Measurements from ENCODE around the gene LARGE1.

LARGE1 gene

GRCh38 chr22:33584152-33584551 is 336.1 kb downstream of the LARGE1 start:
- Histone ChIP-seq H3K27ac (ENCODE audit: insufficient read depth in 1 of 2, low read depth in 1 of 2, low read length in 2 of 2, poor library complexity in 1 of 2, severe bottlenecking in 2 of 2) (no peak overlapping the region), H3K9me3 (ENCODE audit: control extremely low read depth in 1 of 5, control insufficient read depth in 4 of 5, insufficient read depth in 2 of 5, low read depth in 1 of 5, low read length in 4 of 5) (no peaks in the 10 kb centered on the region), H3K36me3 (ENCODE audit: control insufficient read depth in 4 of 4, insufficient read depth in 4 of 4, low read length in 3 of 4) (no peaks in the 10 kb centered on the region), H3K4me3 (ENCODE audit: control insufficient read depth in 1 of 7, extremely low read depth in 1 of 7, insufficient read depth in 4 of 7, low read depth in 2 of 7, low read length in 6 of 7) (no peak overlapping the region), H3K27me3 (replicated peaks in 2 of 5; ENCODE audit: control insufficient read depth in 4 of 5, insufficient read depth in 5 of 5, low read length in 4 of 5) (peaks cover 0 to 4% (median 0%) of the 10 kb centered on the region in 5 experiments), H3K4me1 (ENCODE audit: control extremely low read depth in 1 of 4, control insufficient read depth in 4 of 4, insufficient read depth in 4 of 4, low read length in 3 of 4) (no peaks in the 10 kb centered on the region)
- no peak for DNase-seq
- ChIA-PET CTCF (interaction anchor here (1.0 to 4.7 kb wide), 2 partner anchors 23 to 64 kb away, joined by 3 to 24 read pairs; no protein-coding TSS in a partner anchor), POLR2A (no interaction called here)
- 40% methylated on average over 3 of the region's 5 CpGs for WGBS (ENCODE audit: insufficient coverage)

GRCh38 chr22:33582822-33583400 is 337.4 kb downstream of the LARGE1 start:
- 83% methylated on average over 1 of the region's 1 CpG for WGBS (ENCODE audit: insufficient coverage)
- CTCF ChIA-PET: interaction anchor here (1.4 to 4.7 kb wide), 2 partner anchors 63 to 281 kb away, joined by 3 to 24 read pairs; no protein-coding TSS in a partner anchor
- POLR2A ChIA-PET: no interaction called here

GRCh38 chr22:33580310-33580709 is 340.0 kb downstream of the LARGE1 start:
- ChIA-PET CTCF (interaction anchor here (0.6 to 3.9 kb wide), 7 partner anchors 27 to 298 kb away, joined by 3 to 47 read pairs (median 3); no protein-coding TSS in a partner anchor), POLR2A (no interaction called here)
- Histone ChIP-seq H3K27ac (ENCODE audit: insufficient read depth in 1 of 2, low read depth in 1 of 2, low read length in 2 of 2, poor library complexity in 1 of 2, severe bottlenecking in 2 of 2) (no peak overlapping the region), H3K9me3 (ENCODE audit: control extremely low read depth in 1 of 5, control insufficient read depth in 4 of 5, insufficient read depth in 2 of 5, low read depth in 1 of 5, low read length in 4 of 5) (no peaks in the 10 kb centered on the region), H3K4me3 (ENCODE audit: control insufficient read depth in 1 of 7, extremely low read depth in 1 of 7, insufficient read depth in 4 of 7, low read depth in 2 of 7, low read length in 6 of 7) (no peak overlapping the region), H3K36me3 (ENCODE audit: control insufficient read depth in 4 of 4, insufficient read depth in 4 of 4, low read length in 3 of 4) (no peaks in the 10 kb centered on the region), H3K27me3 (replicated peaks in 2 of 5; ENCODE audit: control insufficient read depth in 4 of 5, insufficient read depth in 5 of 5, low read length in 4 of 5) (peaks cover 0 to 4% (median 0%) of the 10 kb centered on the region in 5 experiments), H3K4me1 (ENCODE audit: control extremely low read depth in 1 of 4, control insufficient read depth in 4 of 4, insufficient read depth in 4 of 4, low read length in 3 of 4) (no peaks in the 10 kb centered on the region)
- no peak for DNase-seq
- WGBS (ENCODE audit: insufficient coverage): 13% methylated on average over 1 of the region's 7 CpGs

More at GRCh38 chr22:33582822-33583400, 337.4 kb downstream of the LARGE1 start:
- no peaks in the 10 kb centered on the region for H3K4me1 ChIP-seq (ENCODE audit: control extremely low read depth in 1 of 4, control insufficient read depth in 4 of 4, insufficient read depth in 4 of 4, low read length in 3 of 4)
- no peak overlapping the region for H3K4me3 ChIP-seq (ENCODE audit: control insufficient read depth in 1 of 7, extremely low read depth in 1 of 7, insufficient read depth in 4 of 7, low read depth in 2 of 7, low read length in 6 of 7)
- no peak for DNase-seq
- no peaks in the 10 kb centered on the region for H3K9me3 ChIP-seq (ENCODE audit: control extremely low read depth in 1 of 5, control insufficient read depth in 4 of 5, insufficient read depth in 2 of 5, low read depth in 1 of 5, low read length in 4 of 5)
- H3K27me3 ChIP-seq (replicated peaks in 2 of 5; ENCODE audit: control insufficient read depth in 4 of 5, insufficient read depth in 5 of 5, low read length in 4 of 5): peaks cover 0 to 4% (median 0%) of the 10 kb centered on the region in 5 experiments
- no peak overlapping the region for H3K27ac ChIP-seq (ENCODE audit: insufficient read depth in 1 of 2, low read depth in 1 of 2, low read length in 2 of 2, poor library complexity in 1 of 2, severe bottlenecking in 2 of 2)
- H3K36me3 ChIP-seq (ENCODE audit: control insufficient read depth in 4 of 4, insufficient read depth in 4 of 4, low read length in 3 of 4): no peaks in the 10 kb centered on the region

- no peaks in the 10 kb centered on the region for H3K36me3 ChIP-seq (ENCODE audit: control insufficient read depth in 4 of 4, insufficient read depth in 4 of 4, low read length in 3 of 4)
- no peaks in the 10 kb centered on the region for H3K4me1 ChIP-seq (ENCODE audit: control extremely low read depth in 1 of 4, control insufficient read depth in 4 of 4, insufficient read depth in 4 of 4, low read length in 3 of 4)
- ChIA-PET CTCF (interaction anchor here (0.6 to 3.9 kb wide), 11 partner anchors 10 to 297 kb away, joined by 3 to 47 read pairs (median 3); no protein-coding TSS in a partner anchor), POLR2A (no interaction called here)
- no peak overlapping the region for H3K4me3 ChIP-seq (ENCODE audit: control insufficient read depth in 1 of 7, extremely low read depth in 1 of 7, insufficient read depth in 4 of 7, low read depth in 2 of 7, low read length in 6 of 7)
- WGBS (ENCODE audit: insufficient coverage): 84% methylated on average over 7 of the region's 8 CpGs
- no peaks in the 10 kb centered on the region for H3K9me3 ChIP-seq (ENCODE audit: control extremely low read depth in 1 of 5, control insufficient read depth in 4 of 5, insufficient read depth in 2 of 5, low read depth in 1 of 5, low read length in 4 of 5)
- H3K27ac ChIP-seq (ENCODE audit: insufficient read depth in 1 of 2, low read depth in 1 of 2, low read length in 2 of 2, poor library complexity in 1 of 2, severe bottlenecking in 2 of 2): no peak overlapping the region
- H3K27me3 ChIP-seq (replicated peaks in 2 of 5; ENCODE audit: control insufficient read depth in 4 of 5, insufficient read depth in 5 of 5, low read length in 4 of 5): peaks cover 0 to 2% (median 0%) of the 10 kb centered on the region in 5 experiments
- peak; percentile 42 to 70 (median 55) for DNase-seq
Measured at GRCh38 chr22:33579448-33580093, 340.7 kb downstream of the LARGE1 start.

- H3K27ac ChIP-seq (ENCODE audit: insufficient read depth in 1 of 2, low read depth in 1 of 2, low read length in 2 of 2, poor library complexity in 1 of 2, severe bottlenecking in 2 of 2): no peak overlapping the region
- POLR2A ChIA-PET: no interaction called here
- H3K36me3 ChIP-seq (ENCODE audit: control insufficient read depth in 4 of 4, insufficient read depth in 4 of 4, low read length in 3 of 4): no peaks in the 10 kb centered on the region
- 60% methylated on average over 1 of the region's 1 CpG for WGBS (ENCODE audit: insufficient coverage)
- CTCF ChIA-PET: interaction anchor here (0.7 to 3.9 kb wide), 7 partner anchors 10 to 279 kb away, joined by 3 to 47 read pairs (median 4); no protein-coding TSS in a partner anchor
- no peaks in the 10 kb centered on the region for H3K4me1 ChIP-seq (ENCODE audit: control extremely low read depth in 1 of 4, control insufficient read depth in 4 of 4, insufficient read depth in 4 of 4, low read length in 3 of 4)
- no peak for DNase-seq
- no peaks in the 10 kb centered on the region for H3K9me3 ChIP-seq (ENCODE audit: control extremely low read depth in 1 of 5, control insufficient read depth in 4 of 5, insufficient read depth in 2 of 5, low read depth in 1 of 5, low read length in 4 of 5)
- no peak overlapping the region for H3K4me3 ChIP-seq (ENCODE audit: control insufficient read depth in 1 of 7, extremely low read depth in 1 of 7, insufficient read depth in 4 of 7, low read depth in 2 of 7, low read length in 6 of 7)
- H3K27me3 ChIP-seq (replicated peaks in 2 of 5; ENCODE audit: control insufficient read depth in 4 of 5, insufficient read depth in 5 of 5, low read length in 4 of 5): peaks cover 0 to 2% (median 0%) of the 10 kb centered on the region in 5 experiments
Measured at GRCh38 chr22:33578752-33579151, 341.5 kb downstream of the LARGE1 start.

- ChIA-PET CTCF (interaction anchor here (1.1 to 3.9 kb wide), 5 partner anchors 9 to 278 kb away, joined by 4 to 47 read pairs (median 5); no protein-coding TSS in a partner anchor), POLR2A (no interaction called here)
- Histone ChIP-seq H3K27me3 (replicated peaks in 2 of 5; ENCODE audit: control insufficient read depth in 4 of 5, insufficient read depth in 5 of 5, low read length in 4 of 5) (no peaks in the 10 kb centered on the region), H3K36me3 (ENCODE audit: control insufficient read depth in 4 of 4, insufficient read depth in 4 of 4, low read length in 3 of 4) (no peaks in the 10 kb centered on the region), H3K4me1 (ENCODE audit: control extremely low read depth in 1 of 4, control insufficient read depth in 4 of 4, insufficient read depth in 4 of 4, low read length in 3 of 4) (no peaks in the 10 kb centered on the region), H3K9me3 (ENCODE audit: control extremely low read depth in 1 of 5, control insufficient read depth in 4 of 5, insufficient read depth in 2 of 5, low read depth in 1 of 5, low read length in 4 of 5) (no peaks in the 10 kb centered on the region), H3K27ac (ENCODE audit: insufficient read depth in 1 of 2, low read depth in 1 of 2, low read length in 2 of 2, poor library complexity in 1 of 2, severe bottlenecking in 2 of 2) (no peak overlapping the region), H3K4me3 (ENCODE audit: control insufficient read depth in 1 of 7, extremely low read depth in 1 of 7, insufficient read depth in 4 of 7, low read depth in 2 of 7, low read length in 6 of 7) (no peak overlapping the region)
- WGBS (ENCODE audit: insufficient coverage): no CpG with 5 or more reads among the region's 4 CpGs
- DNase-seq: no peak
Measured at GRCh38 chr22:33577862-33578411, 342.3 kb downstream of the LARGE1 start.

- 93% methylated on average over 2 of the region's 3 CpGs for WGBS (ENCODE audit: insufficient coverage)
- Histone ChIP-seq H3K36me3 (ENCODE audit: control insufficient read depth in 4 of 4, insufficient read depth in 4 of 4, low read length in 3 of 4) (no peaks in the 10 kb centered on the region), H3K4me3 (ENCODE audit: control insufficient read depth in 1 of 7, extremely low read depth in 1 of 7, insufficient read depth in 4 of 7, low read depth in 2 of 7, low read length in 6 of 7) (no peak overlapping the region), H3K27me3 (replicated peaks in 2 of 5; ENCODE audit: control insufficient read depth in 4 of 5, insufficient read depth in 5 of 5, low read length in 4 of 5) (no peaks in the 10 kb centered on the region), H3K27ac (ENCODE audit: insufficient read depth in 1 of 2, low read depth in 1 of 2, low read length in 2 of 2, poor library complexity in 1 of 2, severe bottlenecking in 2 of 2) (no peak overlapping the region), H3K9me3 (ENCODE audit: control extremely low read depth in 1 of 5, control insufficient read depth in 4 of 5, insufficient read depth in 2 of 5, low read depth in 1 of 5, low read length in 4 of 5) (no peaks in the 10 kb centered on the region), H3K4me1 (ENCODE audit: control extremely low read depth in 1 of 4, control insufficient read depth in 4 of 4, insufficient read depth in 4 of 4, low read length in 3 of 4) (peaks cover 0 to 2% (median 0%) of the 10 kb centered on the region in 4 experiments)
- ChIA-PET POLR2A (no interaction called here), CTCF (interaction anchor here (1.1 to 2.2 kb wide), 3 partner anchors 57 to 275 kb away, joined by 3 to 7 read pairs (median 3); no protein-coding TSS in a partner anchor)
- DNase-seq: no peak
Measured at GRCh38 chr22:33576205-33576604, 344.1 kb downstream of the LARGE1 start.
